MM.1S (cell line): Measurements from ENCODE around the gene AMIGO1.

Experiments used
- DNase-seq: peaks from one replicate; pipeline ENCODE4 v3.0.0-alpha.2; 2015
- H2AFZ ChIP-seq: fragments of 300-600 bp; sonication (generic); 2 replicates; pipeline ENCODE4 v1.6.0; 2016; ENCODE audit warnings: antibody characterized with exemption, low read length
- H3F3A ChIP-seq: fragments of 300-600 bp; sonication (generic); 2 replicates; pipeline ENCODE4 v1.6.1; 2016; ENCODE audit warnings: mild to moderate bottlenecking, antibody characterized with exemption, low read length, moderate library complexity, mixed read lengths; ENCODE audit not compliant: insufficient read depth
- H3K27ac ChIP-seq: fragments of 300-600 bp; sonication (generic); 2 replicates; pipeline ENCODE4 v1.5.1; 2016; ENCODE audit warnings: mild to moderate bottlenecking, low read length
- H3K27me3 ChIP-seq: fragments of 300-600 bp; sonication (generic); replicated peaks from 2 replicates; pipeline ENCODE4 v1.6.0; 2016; ENCODE audit warnings: low read length; ENCODE audit not compliant: insufficient read depth
- H3K36me3 ChIP-seq: fragments of 300-600 bp; sonication (generic); replicated peaks from 2 replicates; pipeline ENCODE4 v1.6.1; 2016; ENCODE audit warnings: mild to moderate bottlenecking, low read length, mixed read lengths; ENCODE audit not compliant: insufficient read depth
- H3K4me1 ChIP-seq: fragments of 300-600 bp; sonication (generic); 2 replicates; pipeline ENCODE4 v1.6.1; 2016; ENCODE audit warnings: low read length, mixed read lengths
- H3K4me2 ChIP-seq: fragments of 300-600 bp; sonication (generic); 2 replicates; pipeline ENCODE4 v1.6.0; 2016; ENCODE audit warnings: low read depth, low read length
- H3K4me3 ChIP-seq: fragments of 300-600 bp; sonication (generic); 2 replicates; pipeline ENCODE4 v1.5.1; 2016; ENCODE audit warnings: low read length, mixed read lengths
- H3K79me2 ChIP-seq: fragments of 300-600 bp; sonication (generic); 2 replicates; pipeline ENCODE4 v1.6.1; 2016; ENCODE audit warnings: mixed run types, low read length, mixed read lengths
- H3K9ac ChIP-seq: fragments of 300-600 bp; sonication (generic); 2 replicates; pipeline ENCODE4 v1.6.1; 2016; ENCODE audit warnings: low read length, mixed read lengths
- H3K9me2 ChIP-seq: fragments of 300-600 bp; sonication (generic); replicated peaks from 2 replicates; pipeline ENCODE4 v1.6.1; 2016; ENCODE audit warnings: mild to moderate bottlenecking, low read length, mixed read lengths; ENCODE audit not compliant: insufficient read depth
- H3K9me3 ChIP-seq: fragments of 300-600 bp; sonication (generic); replicated peaks from 2 replicates; pipeline ENCODE4 v1.6.1; 2016; ENCODE audit warnings: mild to moderate bottlenecking, low read length, mixed read lengths; ENCODE audit not compliant: insufficient read depth
- H4K20me1 ChIP-seq: fragments of 300-600 bp; sonication (generic); 2 replicates; pipeline ENCODE4 v1.6.1; 2016; ENCODE audit warnings: mild to moderate bottlenecking, low read length, moderate library complexity, mixed read lengths; ENCODE audit not compliant: insufficient read depth
- CTCF ChIP-seq: fragments of 300-600 bp; sonication (generic); IDR thresholded peaks from 2 replicates; pipeline ENCODE4 v1.5.1; 2016; ENCODE audit warnings: antibody characterized with exemption, low read length, mixed read lengths
- EZH2 ChIP-seq: fragments of 300-600 bp; sonication (generic); optimal IDR thresholded peaks from 2 replicates; pipeline ENCODE3; 2017; ENCODE audit warnings: low read depth, mild to moderate bottlenecking, antibody characterized with exemption, low read length, mixed read lengths
- EZH2phosphoT487 ChIP-seq: fragments of 300-600 bp; sonication (generic); IDR thresholded peaks from 2 replicates; pipeline ENCODE4 v1.6.1; 2018; ENCODE audit warnings: antibody characterized with exemption, low read length

Gene AMIGO1

GRCh38 chr1:109490934-109491302 lies 18.6 kb downstream of the AMIGO1 start:
- H3F3A ChIP-seq, result no peaks in the 10 kb centered on the region
- no peak overlapping the region for H3K4me3 ChIP-seq
- H4K20me1 ChIP-seq, result no peaks in the 10 kb centered on the region
- H3K79me2 ChIP-seq, result peaks cover 3% of the 10 kb centered on the region; the same call in 1 of the 2 replicates
- no peak overlapping the region for H3K27ac ChIP-seq
- H3K9me2 ChIP-seq, result no peaks in the 10 kb centered on the region
- no peak overlapping the region for H3K9ac ChIP-seq
- no peaks in the 10 kb centered on the region for H3K27me3 ChIP-seq
- TF ChIP-seq CTCF, result no peak
- no peak for TF ChIP-seq EZH2
- TF ChIP-seq EZH2phosphoT487, result no peak
- no peak for DNase-seq
- H3K4me2 ChIP-seq, result no peak overlapping the region
- no peaks in the 10 kb centered on the region for H3K36me3 ChIP-seq
- H3K4me1 ChIP-seq, result 0 out of 2 replicates have a peak, but pooled peaks cover 2% of the 10 kb centered on the region
- no peaks in the 10 kb centered on the region for H3K9me3 ChIP-seq
- no peak overlapping the region for H2AFZ ChIP-seq

- H3K27ac ChIP-seq, result no peak overlapping the region
- no peak overlapping the region for H3K4me2 ChIP-seq
- peak; percentile 39 for DNase-seq
- no peak overlapping the region for H2AFZ ChIP-seq
- no peaks in the 10 kb centered on the region for H3F3A ChIP-seq
- peaks cover 3% of the 10 kb centered on the region; the same call in 1 of the 2 replicates for H3K79me2 ChIP-seq
- H3K9me2 ChIP-seq, result no peaks in the 10 kb centered on the region
- TF ChIP-seq CTCF (peak; percentile 57), EZH2 (no peak), EZH2phosphoT487 (no peak)
- H3K27me3 ChIP-seq, result no peaks in the 10 kb centered on the region
- H3K4me3 ChIP-seq, result no peak overlapping the region
- no peaks in the 10 kb centered on the region for H3K36me3 ChIP-seq
- 0 out of 2 replicates have a peak, but pooled peaks cover 2% of the 10 kb centered on the region for H3K4me1 ChIP-seq
- H3K9ac ChIP-seq, result no peak overlapping the region
- no peaks in the 10 kb centered on the region for H3K9me3 ChIP-seq
- H4K20me1 ChIP-seq, result no peaks in the 10 kb centered on the region
Observed at GRCh38 chr1:109490029-109490933, 19.2 kb downstream of the AMIGO1 start.

- no peak overlapping the region for H2AFZ ChIP-seq
- no peak overlapping the region for H3K27ac ChIP-seq
- H4K20me1 ChIP-seq, result no peaks in the 10 kb centered on the region
- no peaks in the 10 kb centered on the region for H3K36me3 ChIP-seq
- H3K9me2 ChIP-seq, result no peaks in the 10 kb centered on the region
- H3K4me1 ChIP-seq, result 0 out of 2 replicates have a peak, but pooled peaks cover 2% of the 10 kb centered on the region
- no peaks in the 10 kb centered on the region for H3K27me3 ChIP-seq
- H3K79me2 ChIP-seq, result 0 out of 2 replicates have a peak, but pooled peaks cover 4% of the 10 kb centered on the region
- no peak overlapping the region for H3K4me3 ChIP-seq
- TF ChIP-seq EZH2 (no peak), EZH2phosphoT487 (no peak), CTCF (no peak)
- no peak overlapping the region for H3K9ac ChIP-seq
- H3K9me3 ChIP-seq, result no peaks in the 10 kb centered on the region
- DNase-seq, result no peak
- H3K4me2 ChIP-seq, result no peak overlapping the region
- H3F3A ChIP-seq, result no peaks in the 10 kb centered on the region
Observed at GRCh38 chr1:109488696-109489095, 20.8 kb downstream of the AMIGO1 start.
